ENCODE data around the gene JDP2. TPM values are rescaled to one million over a fixed set of nuclear protein-coding genes. Genes with fewer than 3 reads are reported as not detected.

Gene JDP2
- total RNA-seq, 1 experiment from 2014 or later: 22.8 TPM

GRCh38 chr14:75390183-75390582, 37.6 kb upstream of the JDP2 start:
- Histone ChIP-seq H4K91ac (ENCODE audit: insufficient read length, low read depth, low read length) (no peak overlapping the region), H4K20me1 (ENCODE audit: control insufficient read depth, insufficient read depth, insufficient read length) (no peaks in the 10 kb centered on the region), H3K23ac (ENCODE audit: insufficient read length, low read depth, low read length) (no peak overlapping the region), H3K79me1 (ENCODE audit: insufficient read depth, low read depth, low read length, poor library complexity, severe bottlenecking) (no peaks in the 10 kb centered on the region), H3T11ph (ENCODE audit: low read length) (no peak overlapping the region), H2AFZ (ENCODE audit: low read length) (no peak overlapping the region), H2BK5ac (ENCODE audit: insufficient read length, low read length) (no peak overlapping the region), H2BK15ac (ENCODE audit: low read depth, low read length) (no peak overlapping the region), H3K23me2 (ENCODE audit: insufficient read length, low read depth, low read length, poor library complexity, severe bottlenecking) (no peaks in the 10 kb centered on the region), H3K27me3 (ENCODE audit: insufficient read depth, low read length) (no peaks in the 10 kb centered on the region), H3K18ac (ENCODE audit: insufficient read length, low read depth, low read length) (no peak overlapping the region), H4K8ac (replicated peaks; ENCODE audit: insufficient read length, low read depth, low read length) (no peak overlapping the region), H3K14ac (ENCODE audit: insufficient read depth, low read length) (no peak overlapping the region), H2BK120ac (ENCODE audit: low read depth, low read length, poor library complexity, severe bottlenecking) (no peak overlapping the region), H2AK5ac (ENCODE audit: insufficient read length, low read length) (no peak overlapping the region), H3K56ac (ENCODE audit: insufficient read length, low read depth, low read length) (no peak overlapping the region), H3K4me1 (ENCODE audit: insufficient read depth, low read length) (peaks cover 2% of the 10 kb centered on the region; the same call in 1 of the 2 replicates), H3K9me3 (ENCODE audit: control insufficient read depth, low read depth, low read length) (no peaks in the 10 kb centered on the region), H2BK12ac (ENCODE audit: insufficient read length, low read depth, low read length) (no peak overlapping the region), H3K27ac (ENCODE audit: insufficient read length, low read depth, low read length) (no peak overlapping the region), H4K5ac (ENCODE audit: insufficient read length, low read depth, low read length) (no peak overlapping the region), H3K4me2 (ENCODE audit: insufficient read depth, insufficient read length, low read length) (no peak overlapping the region), H3K79me2 (ENCODE audit: insufficient read depth, low read length) (no peaks in the 10 kb centered on the region), H2BK20ac (ENCODE audit: low read depth, low read length, poor library complexity, severe bottlenecking) (no peak overlapping the region), H3K4ac (ENCODE audit: low read depth, low read length) (no peak overlapping the region), H3K9ac (ENCODE audit: extremely low read depth, insufficient read length, low read length) (no peak overlapping the region)
- Mint-ChIP-seq H3K4me1 (peaks cover 7 to 10% of the 10 kb centered on the region in 2 experiments), H3K4me3 (no peak overlapping the region), H3K27ac (no peak overlapping the region), H3K36me3 (ENCODE audit: insufficient read depth in 1 of 3, low read depth in 3 of 3) (no peaks in the 10 kb centered on the region), H3K27me3 (ENCODE audit: low read depth) (peaks cover 5% of the 10 kb centered on the region), H3K9me3 (no peaks in the 10 kb centered on the region)
- TF ChIP-seq CTCF (conservative IDR thresholded peaks at IDR 0.05): no peak
- WGBS (ENCODE audit: extremely low coverage, insufficient read length, low lambda C conversion rate): no CpG with 5 or more reads among the region's 3 CpGs
- DNase-seq: no peak
